ENCODE measurements around the gene STK33.

STK33 gene

GRCh38 chr11:8640267-8640906, 46.4 kb upstream of the STK33 start:
- Histone ChIP-seq H3K9me2 (ENCODE audit: low read depth, low read length) (no peaks in the 10 kb centered on the region), H3K4me1 (ENCODE audit: insufficient read depth, low read length, severe bottlenecking) (no peaks in the 10 kb centered on the region), H3K36me3 (ENCODE audit: insufficient read depth, low read length) (peaks cover 69% of the 10 kb centered on the region), H3K27ac (ENCODE audit: low read depth, low read length, poor library complexity, severe bottlenecking) (no peak overlapping the region), H3K79me2 (ENCODE audit: insufficient read depth, low read length) (no peaks in the 10 kb centered on the region), H3K27me3 (ENCODE audit: insufficient read depth, low read length) (no peaks in the 10 kb centered on the region), H3K4me3 (ENCODE audit: low read depth, low read length, poor library complexity, severe bottlenecking) (no peak overlapping the region), H3K9me3 (ENCODE audit: low read length) (no peaks in the 10 kb centered on the region), H3F3A (ENCODE audit: insufficient read depth, low read length) (no peaks in the 10 kb centered on the region), H3K4me2 (ENCODE audit: low read length) (no peak overlapping the region), H2AFZ (ENCODE audit: low read length) (no peak overlapping the region), H3K9ac (ENCODE audit: low read length) (no peak overlapping the region), H4K20me1 (ENCODE audit: insufficient read depth, low read length) (no peaks in the 10 kb centered on the region)
- TF ChIP-seq CTCF (IDR thresholded peaks at IDR 0.05; ENCODE audit: low read length) (no peak), EZH2 (IDR thresholded peaks at IDR 0.05; ENCODE audit: borderline replicate concordance, low read length) (no peak)

GRCh38 chr11:8639655-8640054, 45.6 kb upstream of the STK33 start:
- no peaks in the 10 kb centered on the region for H3K4me1 ChIP-seq (ENCODE audit: insufficient read depth, low read length, severe bottlenecking)
- no peak overlapping the region for H3K4me3 ChIP-seq (ENCODE audit: low read depth, low read length, poor library complexity, severe bottlenecking)
- no peaks in the 10 kb centered on the region for H3K9me3 ChIP-seq (ENCODE audit: low read length)
- no peaks in the 10 kb centered on the region for H3K79me2 ChIP-seq (ENCODE audit: insufficient read depth, low read length)
- TF ChIP-seq CTCF (IDR thresholded peaks at IDR 0.05; ENCODE audit: low read length) (no peak), EZH2 (IDR thresholded peaks at IDR 0.05; ENCODE audit: borderline replicate concordance, low read length) (no peak)
- no peaks in the 10 kb centered on the region for H3K27me3 ChIP-seq (ENCODE audit: insufficient read depth, low read length)
- H3F3A ChIP-seq (ENCODE audit: insufficient read depth, low read length) = no peaks in the 10 kb centered on the region
- H3K36me3 ChIP-seq (ENCODE audit: insufficient read depth, low read length) = peaks cover 65% of the 10 kb centered on the region
- H4K20me1 ChIP-seq (ENCODE audit: insufficient read depth, low read length) = no peaks in the 10 kb centered on the region
- H3K9me2 ChIP-seq (ENCODE audit: low read depth, low read length) = no peaks in the 10 kb centered on the region
- no peak overlapping the region for H2AFZ ChIP-seq (ENCODE audit: low read length)
- H3K4me2 ChIP-seq (ENCODE audit: low read length) = no peak overlapping the region
- H3K9ac ChIP-seq (ENCODE audit: low read length) = no peak overlapping the region
- no peak overlapping the region for H3K27ac ChIP-seq (ENCODE audit: low read depth, low read length, poor library complexity, severe bottlenecking)

- no peaks in the 10 kb centered on the region for H3K79me2 ChIP-seq (ENCODE audit: insufficient read depth, low read length)
- no peak overlapping the region for H2AFZ ChIP-seq (ENCODE audit: low read length)
- no peak overlapping the region for H3K27ac ChIP-seq (ENCODE audit: low read depth, low read length, poor library complexity, severe bottlenecking)
- peaks cover 60% of the 10 kb centered on the region for H3K36me3 ChIP-seq (ENCODE audit: insufficient read depth, low read length)
- no peak overlapping the region for H3K4me3 ChIP-seq (ENCODE audit: low read depth, low read length, poor library complexity, severe bottlenecking)
- no peaks in the 10 kb centered on the region for H3K9me2 ChIP-seq (ENCODE audit: low read depth, low read length)
- H4K20me1 ChIP-seq (ENCODE audit: insufficient read depth, low read length) = no peaks in the 10 kb centered on the region
- H3K27me3 ChIP-seq (ENCODE audit: insufficient read depth, low read length) = no peaks in the 10 kb centered on the region
- H3K4me2 ChIP-seq (ENCODE audit: low read length) = no peak overlapping the region
- no peaks in the 10 kb centered on the region for H3F3A ChIP-seq (ENCODE audit: insufficient read depth, low read length)
- H3K4me1 ChIP-seq (ENCODE audit: insufficient read depth, low read length, severe bottlenecking) = no peaks in the 10 kb centered on the region
- H3K9ac ChIP-seq (ENCODE audit: low read length) = no peak overlapping the region
- H3K9me3 ChIP-seq (ENCODE audit: low read length) = no peaks in the 10 kb centered on the region
- TF ChIP-seq EZH2 (IDR thresholded peaks at IDR 0.05; ENCODE audit: borderline replicate concordance, low read length) (no peak), CTCF (IDR thresholded peaks at IDR 0.05; ENCODE audit: low read length) (no peak)
Measured at GRCh38 chr11:8638300-8638699, 44.3 kb upstream of the STK33 start.
